Activated CD4-positive, alpha-beta T cell treated with anti-CD3 and anti-CD28 coated beads, Interleukin-2, amount 10 ng/mL, durations not matched to agents 24 days and 14 days (primary cell): ENCODE measurements around the gene CAPN11. TPM values are rescaled to one million over a fixed set of nuclear protein-coding genes. Genes with fewer than 3 reads are reported as not detected.

Experiments
- DNase-seq: peaks from one replicate; pipeline ENCODE4 v3.0.0; 2022
- H3K27ac Mint-ChIP-seq: one replicate; pipeline ENCODE4 v1.8.0; 2022; ENCODE audit warnings: mild to moderate bottlenecking, mixed read lengths
- H3K27me3 Mint-ChIP-seq: one replicate; pipeline ENCODE4 v1.8.0; 2022; ENCODE audit warnings: mixed read lengths
- H3K36me3 Mint-ChIP-seq: one replicate; pipeline ENCODE4 v1.8.0; 2022; ENCODE audit warnings: low read depth, mild to moderate bottlenecking, mixed read lengths
- H3K4me1 Mint-ChIP-seq: one replicate; pipeline ENCODE4 v1.8.0; 2021; ENCODE audit warnings: mixed read lengths
- H3K4me3 Mint-ChIP-seq: one replicate; pipeline ENCODE4 v1.8.0; 2022; ENCODE audit warnings: mild to moderate bottlenecking, moderate library complexity, mixed read lengths
- H3K9me3 Mint-ChIP-seq: one replicate; pipeline ENCODE4 v1.8.0; 2021; ENCODE audit warnings: mixed read lengths
- intact Hi-C: fragments of 100-400 bp; cut with micrococcal nuclease; formaldehyde crosslinking; loops from one replicate; pipeline ENCODE4 v1.15.1; 2023
- total RNA-seq: library from RNA; stranded (reverse); gene quantifications from 2 replicates; pipeline ENCODE4 v1.2.3, GENCODE V29; 2022

CAPN11 gene
- total RNA-seq, 1 donor from 2014 or later = 0.28 TPM

DNA sequence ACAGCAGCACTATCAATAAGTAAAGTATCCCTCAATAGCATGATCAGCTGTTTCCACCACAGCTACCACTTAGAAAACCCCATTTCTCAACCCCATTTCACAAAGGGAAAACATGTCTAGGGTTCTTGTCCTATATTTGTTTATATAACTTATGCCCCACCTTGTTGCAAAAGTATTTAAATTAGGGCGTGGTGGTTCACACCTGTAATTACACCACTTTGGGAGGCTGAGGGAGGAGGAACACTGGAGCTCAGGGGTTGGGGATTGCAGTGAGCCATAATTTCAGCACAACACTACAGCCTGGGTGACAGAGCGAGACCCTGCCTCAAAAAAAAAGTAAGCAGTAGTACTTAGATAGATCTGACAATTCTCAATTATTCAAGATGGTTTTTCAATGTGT lies 35.1 kb upstream of the CAPN11 start:
- intact Hi-C loops = no loop called here
- peak overlapping the region; percentile 65 for H3K27ac Mint-ChIP-seq
- H3K4me3 Mint-ChIP-seq = peak overlapping the region; percentile 52
- no peaks in the 10 kb centered on the region for H3K27me3 Mint-ChIP-seq
- peaks cover 38% of the 10 kb centered on the region for H3K36me3 Mint-ChIP-seq
- DNase-seq = no peak
- H3K4me1 Mint-ChIP-seq = peaks cover 64% of the 10 kb centered on the region
- no peaks in the 10 kb centered on the region for H3K9me3 Mint-ChIP-seq

- peaks cover 50% of the 10 kb centered on the region for H3K4me1 Mint-ChIP-seq
- H3K36me3 Mint-ChIP-seq = peaks cover 32% of the 10 kb centered on the region
- H3K27me3 Mint-ChIP-seq = no peaks in the 10 kb centered on the region
- no peaks in the 10 kb centered on the region for H3K9me3 Mint-ChIP-seq
- DNase-seq = peak; percentile 92
- intact Hi-C loops = loop anchor here (1.0 to 5.0 kb wide), 8 partner anchors 24 to 498 kb away; partner anchors contain the start of genes CDC5L, GTPBP2, HSP90AB1 and SLC29A1
- H3K27ac Mint-ChIP-seq = peak overlapping the region; percentile 99
- H3K4me3 Mint-ChIP-seq = peak overlapping the region; percentile 86
Measured at GRCh38 chr6:44126320-44127149, 32.1 kb upstream of the CAPN11 start.

DNA sequence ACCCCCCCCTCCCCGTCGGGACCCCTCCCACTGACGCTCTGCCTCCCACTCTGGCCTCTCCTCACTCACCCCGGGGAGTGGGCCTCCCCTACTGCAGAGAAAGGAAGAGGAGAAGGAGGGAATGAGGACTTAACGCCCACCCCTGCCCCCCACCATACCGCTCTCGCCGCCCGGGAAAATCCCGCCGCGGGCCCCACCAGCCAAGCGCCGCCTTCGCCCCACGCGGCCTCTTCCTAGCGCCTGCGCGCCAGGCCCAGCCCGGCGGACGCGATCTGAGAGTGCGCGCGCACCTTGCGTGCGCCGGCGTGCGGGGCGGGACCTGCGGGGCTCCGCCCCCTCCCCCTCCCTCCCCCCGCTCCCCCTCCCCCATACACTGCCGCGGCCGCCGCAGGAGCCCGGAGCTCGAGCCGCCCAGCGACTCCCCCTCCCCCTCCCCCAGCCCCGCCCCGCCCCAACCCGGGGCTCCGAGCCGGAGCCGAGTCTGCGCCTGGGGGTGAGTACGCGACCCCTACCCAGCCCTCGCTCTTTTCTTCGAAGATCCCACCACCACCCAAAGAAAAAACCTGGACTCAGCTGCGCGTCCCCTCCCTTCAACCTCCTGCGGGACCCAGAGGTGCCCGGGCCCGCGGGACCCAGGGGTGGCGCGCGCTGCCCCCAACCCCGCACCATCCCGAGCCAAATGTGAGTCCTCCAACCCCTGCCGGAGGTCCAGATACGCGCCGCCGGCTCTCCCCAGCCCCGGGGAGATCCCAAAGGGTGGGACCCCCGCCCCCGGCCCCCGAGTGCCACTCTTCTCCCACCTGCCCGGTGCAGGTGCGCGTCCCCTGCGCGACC lies 31.2 kb upstream of the CAPN11 start, which contains the start of the genes MRPL14 and TMEM63B:
MRPL14 (minus strand) TSS at position 267 of the 834 bp plus-strand sequence. CDS start 10,841 bp downstream, outside the sequence.
TMEM63B (plus strand) TSS at position 369 of the 834 bp plus-strand sequence. CDS start 7,031 bp downstream, outside the sequence.
- intact Hi-C loops = loop anchor here (2.0 to 5.0 kb wide), 7 partner anchors 23 to 499 kb away; partner anchors contain the start of genes GTPBP2, HSP90AB1, SLC29A1 and VEGFA
- Mint-ChIP-seq H3K27me3 (no peaks in the 10 kb centered on the region), H3K36me3 (peaks cover 35% of the 10 kb centered on the region)

GRCh38 chr6:44128020-44128917 lies 30.4 kb upstream of the CAPN11 start:
- Mint-ChIP-seq H3K4me1 (peaks cover 47% of the 10 kb centered on the region), H3K36me3 (peaks cover 29% of the 10 kb centered on the region), H3K9me3 (no peaks in the 10 kb centered on the region), H3K27ac (peak overlapping the region; percentile 78), H3K27me3 (no peaks in the 10 kb centered on the region), H3K4me3 (peak overlapping the region; percentile 86)
- intact Hi-C loops = loop anchor here (5.0 kb wide), 1 partner anchor 356 kb away; the partner anchor contains the start of gene VEGFA
- peak; percentile 72 for DNase-seq

More for the DNA sequence above, 31.2 kb upstream of the CAPN11 start, which contains the start of the genes MRPL14 and TMEM63B:
- Mint-ChIP-seq H3K27ac (peak within 1 kb of the TSS; percentile 99), H3K4me1 (peaks cover 51% of the 10 kb centered on the region), H3K9me3 (no peaks in the 10 kb centered on the region), H3K4me3 (peak within 1 kb of the TSS; percentile 86)
- peak; percentile 97 for DNase-seq

GRCh38 chr6:44129841-44130322 lies 28.7 kb upstream of the CAPN11 start:
- no peaks in the 10 kb centered on the region for H3K9me3 Mint-ChIP-seq
- no peak overlapping the region for H3K27ac Mint-ChIP-seq
- H3K4me1 Mint-ChIP-seq = peaks cover 32% of the 10 kb centered on the region
- H3K36me3 Mint-ChIP-seq = peaks cover 15% of the 10 kb centered on the region
- intact Hi-C loops = loop anchor here (5.0 kb wide), 1 partner anchor 358 kb away; the partner anchor contains the start of gene VEGFA
- peak overlapping the region; percentile 22 for H3K4me3 Mint-ChIP-seq
- no peaks in the 10 kb centered on the region for H3K27me3 Mint-ChIP-seq
- DNase-seq = peak; percentile 63

DNA sequence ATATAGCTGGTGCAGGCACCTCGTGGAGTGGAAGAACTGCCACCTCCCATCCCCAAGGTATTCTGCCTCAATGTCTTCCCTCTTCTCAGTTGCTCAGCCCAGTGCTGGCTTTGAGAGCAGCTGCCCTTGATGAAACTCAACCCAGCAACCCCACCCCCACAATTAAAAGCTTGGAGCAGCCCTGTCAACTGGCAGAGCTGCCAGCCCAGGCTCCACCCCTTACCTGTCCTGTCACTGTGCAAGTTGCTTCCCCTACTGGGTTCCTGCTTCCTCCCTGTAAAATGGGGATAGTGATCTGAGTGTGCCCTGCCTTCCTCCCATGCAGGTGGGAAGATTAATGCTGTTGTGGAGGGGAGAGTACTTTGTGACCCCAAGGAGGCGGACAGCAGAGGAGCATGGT lies 26.7 kb upstream of the CAPN11 start:
- Mint-ChIP-seq H3K4me3 (no peak overlapping the region), H3K27ac (peak overlapping the region; percentile 42), H3K27me3 (no peaks in the 10 kb centered on the region)

GRCh38 chr6:44132476-44132875 lies 26.1 kb upstream of the CAPN11 start:
- intact Hi-C loops = no loop called here
- Mint-ChIP-seq H3K27ac (no peak overlapping the region), H3K36me3 (peaks cover 5% of the 10 kb centered on the region)

More for the DNA sequence above, 26.7 kb upstream of the CAPN11 start:
- Mint-ChIP-seq H3K36me3 (peaks cover 5% of the 10 kb centered on the region), H3K4me1 (peaks cover 18% of the 10 kb centered on the region), H3K9me3 (no peaks in the 10 kb centered on the region)
- intact Hi-C loops = no loop called here
- DNase-seq = no peak

DNA sequence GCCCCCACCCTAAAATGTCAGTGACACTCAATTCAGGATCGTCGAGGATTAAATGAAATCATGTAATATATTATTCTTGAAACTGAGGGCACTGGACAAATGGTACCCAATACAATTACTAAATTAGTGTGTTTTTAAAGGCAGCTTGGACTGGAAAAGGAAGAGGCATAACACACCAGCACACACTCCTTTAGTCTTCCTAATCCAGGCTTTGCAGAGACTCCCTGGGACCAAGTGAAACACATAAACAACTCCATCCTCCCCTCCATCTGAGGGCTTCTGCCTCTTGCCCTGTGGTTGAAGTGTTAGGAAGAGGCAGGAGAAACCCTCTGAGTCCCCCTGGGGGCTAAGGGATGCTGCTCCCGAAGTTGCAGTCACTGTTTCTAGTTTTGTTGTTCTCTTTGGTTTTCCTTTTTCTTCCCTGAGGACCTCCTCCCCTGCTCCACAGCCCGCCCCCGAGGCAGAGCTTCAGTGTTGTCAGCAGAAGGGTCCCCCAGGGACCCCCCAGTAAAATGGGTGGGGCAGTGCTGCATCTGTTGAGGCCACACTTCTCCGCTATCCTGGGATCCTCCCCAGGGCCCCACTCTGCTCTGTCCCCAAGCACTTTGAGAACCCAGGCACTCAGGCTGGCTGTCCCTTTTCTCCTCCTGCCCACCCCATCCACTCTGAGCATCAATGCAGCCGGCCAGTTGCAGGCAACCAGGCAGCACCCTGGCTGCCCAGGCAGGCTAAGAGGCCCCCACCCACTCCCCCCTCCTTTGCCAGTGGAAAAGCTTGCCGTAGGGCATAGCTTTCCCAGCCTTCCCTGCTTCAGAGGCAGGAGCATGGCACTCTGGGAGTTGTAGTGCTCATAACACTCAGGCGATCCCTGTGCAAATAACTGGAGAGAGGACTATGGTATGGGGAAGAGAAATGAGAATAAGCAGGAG lies 25.4 kb upstream of the CAPN11 start:
- peaks cover 5% of the 10 kb centered on the region for H3K36me3 Mint-ChIP-seq

More at GRCh38 chr6:44132476-44132875, 26.1 kb upstream of the CAPN11 start:
- peaks cover 18% of the 10 kb centered on the region for H3K4me1 Mint-ChIP-seq
- no peak for DNase-seq
- H3K9me3 Mint-ChIP-seq = no peaks in the 10 kb centered on the region
- H3K27me3 Mint-ChIP-seq = no peaks in the 10 kb centered on the region
- no peak overlapping the region for H3K4me3 Mint-ChIP-seq

DNA sequence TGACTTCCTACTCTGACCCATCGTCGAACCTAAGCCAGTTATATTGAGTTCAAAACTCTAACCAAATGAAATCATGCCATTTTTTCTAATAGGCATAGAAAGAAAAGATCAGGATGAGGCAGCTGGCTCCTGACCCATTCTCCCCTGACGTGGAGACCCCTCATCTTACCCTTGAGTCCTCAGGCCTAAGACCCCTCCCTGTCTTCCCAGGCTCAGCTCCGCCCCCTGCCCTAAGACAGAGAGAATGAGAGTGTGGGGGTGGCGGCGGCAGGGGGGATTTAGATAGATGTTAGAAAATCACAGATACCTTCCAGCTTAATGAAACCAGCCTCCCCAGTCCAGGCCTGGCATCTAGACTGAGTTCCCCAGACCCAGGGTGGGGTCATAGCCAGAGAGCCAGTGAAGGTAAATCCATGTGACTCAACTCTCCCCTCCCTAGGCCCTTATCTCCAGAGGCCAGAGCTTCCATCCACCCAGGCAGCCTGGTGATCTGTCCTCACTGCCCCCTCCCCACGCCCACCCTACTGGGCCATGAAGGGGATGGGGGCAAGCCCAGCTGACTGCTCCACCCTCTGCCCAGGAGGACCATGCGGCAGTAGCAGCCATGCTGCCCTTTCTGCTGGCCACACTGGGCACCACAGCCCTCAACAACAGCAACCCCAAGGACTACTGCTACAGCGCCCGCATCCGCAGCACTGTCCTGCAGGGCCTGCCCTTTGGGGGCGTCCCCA lies 24.5 kb upstream of the CAPN11 start:
- Mint-ChIP-seq H3K9me3 (no peaks in the 10 kb centered on the region), H3K27ac (no peak overlapping the region), H3K27me3 (no peaks in the 10 kb centered on the region), H3K36me3 (peaks cover 5% of the 10 kb centered on the region), H3K4me3 (no peak overlapping the region), H3K4me1 (peaks cover 15% of the 10 kb centered on the region)
- DNase-seq = no peak
- intact Hi-C loops = no loop called here

More for the DNA sequence above, 25.4 kb upstream of the CAPN11 start:
- no peaks in the 10 kb centered on the region for H3K9me3 Mint-ChIP-seq
- no peak overlapping the region for H3K27ac Mint-ChIP-seq
- no peak overlapping the region for H3K4me3 Mint-ChIP-seq
- no peak for DNase-seq
- peaks cover 16% of the 10 kb centered on the region for H3K4me1 Mint-ChIP-seq
- H3K27me3 Mint-ChIP-seq = no peaks in the 10 kb centered on the region
- intact Hi-C loops = no loop called here

- no peak overlapping the region for H3K4me3 Mint-ChIP-seq
- H3K27me3 Mint-ChIP-seq = no peaks in the 10 kb centered on the region
- H3K27ac Mint-ChIP-seq = no peak overlapping the region
- no peak for DNase-seq
- no peaks in the 10 kb centered on the region for H3K9me3 Mint-ChIP-seq
- peaks cover 13% of the 10 kb centered on the region for H3K36me3 Mint-ChIP-seq
- H3K4me1 Mint-ChIP-seq = peaks cover 11% of the 10 kb centered on the region
- intact Hi-C loops = no loop called here
Measured at GRCh38 chr6:44135173-44135758, 23.4 kb upstream of the CAPN11 start.

DNA sequence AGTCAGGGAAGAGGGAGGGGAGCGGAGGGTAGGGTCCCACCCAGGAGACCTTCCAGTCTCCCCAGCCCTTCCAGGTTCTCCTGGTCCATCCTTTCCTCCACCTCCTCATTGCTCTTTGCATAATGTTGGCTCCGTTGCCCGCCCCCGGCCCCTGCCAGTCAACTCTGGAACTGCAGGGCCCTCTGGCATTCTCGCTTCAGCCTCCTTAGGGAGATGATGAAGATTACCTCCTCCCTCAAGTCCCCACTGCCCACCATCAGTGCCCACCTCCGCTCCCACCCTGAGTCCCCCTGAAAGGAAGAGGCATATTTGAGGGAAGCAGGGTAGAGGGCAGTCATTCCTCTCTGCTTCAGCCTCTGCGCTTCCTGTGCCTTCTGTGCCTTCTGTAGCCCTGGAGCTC lies 22.7 kb upstream of the CAPN11 start:
- peaks cover 11% of the 10 kb centered on the region for H3K4me1 Mint-ChIP-seq
- H3K9me3 Mint-ChIP-seq = no peaks in the 10 kb centered on the region
- no peak overlapping the region for H3K4me3 Mint-ChIP-seq
- H3K36me3 Mint-ChIP-seq = peaks cover 19% of the 10 kb centered on the region
- intact Hi-C loops = no loop called here
- no peaks in the 10 kb centered on the region for H3K27me3 Mint-ChIP-seq
- DNase-seq = no peak
- H3K27ac Mint-ChIP-seq = no peak overlapping the region
